GM12878 (cell line): ENCODE results near the gene SYT10.
A peak's percentile ranks its signal among the peaks of the same experiment; 100 is the strongest.

ENCODE experiments used
- EZH2 ChIP-seq: IDR thresholded peaks from 2 replicates; pipeline ENCODE4 v1.6.1; 2012; ENCODE audit warnings: low read depth, mild to moderate bottlenecking, control low read depth, inconsistent platforms, low read length, borderline replicate concordance; ENCODE audit not compliant: control insufficient read depth
- TF ChIP-seq, protein P1 (sequence below), 3 experiments: IDR thresholded peaks in 2 of 3; conservative IDR thresholded peaks in 1 of 3; 2 replicates each; pipeline ENCODE4 v1.5.1; 2011; ENCODE audit warnings: low read depth in 3 of 3, low read length in 3 of 3, mild to moderate bottlenecking in 3 of 3, control low read depth in 2 of 3, moderate library complexity in 2 of 3, inconsistent platforms in 1 of 3, mixed read lengths in 1 of 3; ENCODE audit not compliant: control insufficient read depth in 2 of 3, insufficient read depth in 1 of 3; ENCODE audit errors: extremely low read depth in 1 of 3

GRCh38 chr12:33427071-33427470 lies 12.5 kb downstream of the SYT10 start:
- TF ChIP-seq, protein P1, sequence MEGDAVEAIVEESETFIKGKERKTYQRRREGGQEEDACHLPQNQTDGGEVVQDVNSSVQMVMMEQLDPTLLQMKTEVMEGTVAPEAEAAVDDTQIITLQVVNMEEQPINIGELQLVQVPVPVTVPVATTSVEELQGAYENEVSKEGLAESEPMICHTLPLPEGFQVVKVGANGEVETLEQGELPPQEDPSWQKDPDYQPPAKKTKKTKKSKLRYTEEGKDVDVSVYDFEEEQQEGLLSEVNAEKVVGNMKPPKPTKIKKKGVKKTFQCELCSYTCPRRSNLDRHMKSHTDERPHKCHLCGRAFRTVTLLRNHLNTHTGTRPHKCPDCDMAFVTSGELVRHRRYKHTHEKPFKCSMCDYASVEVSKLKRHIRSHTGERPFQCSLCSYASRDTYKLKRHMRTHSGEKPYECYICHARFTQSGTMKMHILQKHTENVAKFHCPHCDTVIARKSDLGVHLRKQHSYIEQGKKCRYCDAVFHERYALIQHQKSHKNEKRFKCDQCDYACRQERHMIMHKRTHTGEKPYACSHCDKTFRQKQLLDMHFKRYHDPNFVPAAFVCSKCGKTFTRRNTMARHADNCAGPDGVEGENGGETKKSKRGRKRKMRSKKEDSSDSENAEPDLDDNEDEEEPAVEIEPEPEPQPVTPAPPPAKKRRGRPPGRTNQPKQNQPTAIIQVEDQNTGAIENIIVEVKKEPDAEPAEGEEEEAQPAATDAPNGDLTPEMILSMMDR (IDR thresholded peaks at IDR 0.05 in 2 of 3, conservative IDR thresholded peaks at IDR 0.05 in 1 of 3; ENCODE audit: control insufficient read depth in 2 of 3, extremely low read depth in 1 of 3, insufficient read depth in 1 of 3, low read depth in 3 of 3, low read length in 3 of 3) = peak; percentile 14 to 24 (median 22); a peak in 4 of 6 replicates
- no peak for TF ChIP-seq EZH2
